GM12878 (cell line): Measurements from ENCODE around the gene TEKT1. TPM values are rescaled to one million over a fixed set of nuclear protein-coding genes. Genes with fewer than 3 reads are reported as not detected.

ENCODE experiments used
- ATAC-seq: fragments of 200-7000 bp; cut with Tn5 transposase; 3 replicates; pipeline ENCODE4 v1.9.1; 2020; ENCODE audit warnings: mild to moderate bottlenecking, moderate library complexity
- BruUV-seq: library from RNA; stranded (reverse); fragments of 400-500 nt; replicated peaks from 2 replicates; lab custom pipeline; 2021; lab: Mats Ljungman, UMichigan
- CTCF ChIA-PET: fragments of 300-600 bp; sonication (Branson Sonifier 250); formaldehyde crosslinking; extraction: SDS; loops from one replicate; lab custom pipeline; 2021; ENCODE audit warnings: inconsistent platforms; lab: Yijun Ruan, JAX
- POLR2A ChIA-PET: fragments of 350-600 bp; formaldehyde crosslinking; extraction: SDS; loops from one replicate; lab custom pipeline; 2021; ENCODE audit warnings: inconsistent platforms; lab: Charles Lee
- RAD21 ChIA-PET: fragments of 300-600 bp; sonication (Branson Sonifier 250); formaldehyde crosslinking; loops from one replicate; lab custom pipeline; 2023; ENCODE audit warnings: antibody characterized with exemption; ENCODE audit not compliant: unreplicated experiment; lab: Charles Lee
- SMC1A ChIA-PET: fragments of 300-600 bp; sonication (Branson Sonifier 250); formaldehyde crosslinking; loops from one replicate; lab custom pipeline; 2023; ENCODE audit not compliant: unreplicated experiment, uncharacterized antibody; lab: Charles Lee
- DNase-seq: peaks from one replicate; pipeline ENCODE4 v3.0.0-alpha.2; 2011; ENCODE audit warnings: low read depth, low spot score
- FAIRE-seq: peaks from 3 replicates; lab custom pipeline; 2011; peaks lifted over from hg19 to GRCh38; lab: Jason Lieb, UNC
- H2AFZ ChIP-seq: 2 replicates; pipeline ENCODE4 v1.6.0; 2011; ENCODE audit warnings: low read depth, low read length, control low read depth; ENCODE audit not compliant: control insufficient read depth
- H3K27ac ChIP-seq: 2 replicates; pipeline ENCODE4 v1.5.1; 2011; ENCODE audit warnings: control low read depth; ENCODE audit not compliant: control insufficient read depth, insufficient read depth
- H3K27me3 ChIP-seq, 2 experiments: replicated peaks in 1 of 2; 2 replicates each; pipeline versions ENCODE4 v1.6.0 to v1.6.1; 2011; ENCODE audit warnings: low read length in 1 of 2; ENCODE audit not compliant: control insufficient read depth in 2 of 2, insufficient read depth in 2 of 2
- H3K36me3 ChIP-seq, 2 experiments: 2 replicates each; pipeline ENCODE4 v1.5.1; 2011; ENCODE audit warnings: low read length in 1 of 2; ENCODE audit not compliant: control insufficient read depth in 2 of 2, insufficient read depth in 2 of 2
- H3K4me1 ChIP-seq: 2 replicates; pipeline ENCODE4 v1.6.1; 2011; ENCODE audit warnings: mild to moderate bottlenecking, low read length, moderate library complexity, mixed read lengths; ENCODE audit not compliant: control insufficient read depth, insufficient read depth
- H3K4me2 ChIP-seq: 2 replicates; pipeline ENCODE4 v1.6.0; 2011; ENCODE audit warnings: control low read depth; ENCODE audit not compliant: control insufficient read depth, insufficient read depth
- H3K4me3 ChIP-seq: fragments of 200-600 bp; sonication (generic); 2 replicates; pipeline ENCODE4 v1.5.1; 2016
- H3K79me2 ChIP-seq: 2 replicates; pipeline ENCODE4 v1.6.0; 2011; ENCODE audit warnings: low read length; ENCODE audit not compliant: control insufficient read depth, insufficient read depth
- H3K9ac ChIP-seq: 2 replicates; pipeline ENCODE4 v1.8.0; 2011; ENCODE audit warnings: low read length, control low read depth, mixed read lengths; ENCODE audit not compliant: control insufficient read depth, insufficient read depth
- H3K9me3 ChIP-seq: replicated peaks from 3 replicates; pipeline ENCODE4 v1.5.1; 2011; ENCODE audit warnings: mild to moderate bottlenecking, low read length; ENCODE audit not compliant: control insufficient read depth, insufficient read depth
- H4K20me1 ChIP-seq: 2 replicates; pipeline ENCODE4 v1.6.0; 2011; ENCODE audit not compliant: control insufficient read depth, insufficient read depth
- CBX5 ChIP-seq: sonication (generic); IDR thresholded peaks from 2 replicates; pipeline ENCODE4 v1.6.1; 2016; ENCODE audit warnings: low read depth, moderate library complexity, mild to moderate bottlenecking, inconsistent platforms
- CHD1 ChIP-seq: IDR thresholded peaks from 2 replicates; pipeline ENCODE4 v1.6.1; 2012; ENCODE audit warnings: low read depth, low read length, improper control_type of control experiment
- CREM ChIP-seq: IDR thresholded peaks from 2 replicates; pipeline ENCODE4 v1.6.1; 2014; ENCODE audit warnings: antibody characterized with exemption, low read depth
- DPF2 ChIP-seq: fragments of 450-650 bp; IDR thresholded peaks from 2 replicates; pipeline ENCODE4 v1.6.1; 2017; ENCODE audit warnings: mild to moderate bottlenecking
- E2F8 ChIP-seq: fragments of 450-650 bp; IDR thresholded peaks from 2 replicates; pipeline ENCODE4 v1.6.1; 2018; ENCODE audit warnings: mild to moderate bottlenecking, low read depth, moderate library complexity; ENCODE audit not compliant: partially characterized antibody
- ELK1 ChIP-seq: IDR thresholded peaks from 2 replicates; pipeline ENCODE4 v1.6.1; 2012; ENCODE audit warnings: low read depth, low read length, improper control_type of control experiment
- HDGF ChIP-seq: fragments of 450-650 bp; IDR thresholded peaks from 2 replicates; pipeline ENCODE4 v1.6.1; 2016; ENCODE audit warnings: antibody characterized with exemption
- JUND ChIP-seq: IDR thresholded peaks from 2 replicates; pipeline ENCODE4 v1.6.1; 2012; ENCODE audit warnings: low read depth, mild to moderate bottlenecking, low read length, improper control_type of control experiment, moderate library complexity
- KLF5 ChIP-seq: fragments of 450-650 bp; IDR thresholded peaks from 2 replicates; pipeline ENCODE4 v1.6.1; 2014; ENCODE audit warnings: mild to moderate bottlenecking; ENCODE audit not compliant: partially characterized antibody
- MEF2B ChIP-seq: fragments of 450-650 bp; IDR thresholded peaks from 2 replicates; pipeline ENCODE4 v1.6.1; 2018; ENCODE audit warnings: mild to moderate bottlenecking, moderate library complexity; ENCODE audit not compliant: partially characterized antibody, poor library complexity, severe bottlenecking
- MTA2 ChIP-seq: fragments of 450-650 bp; IDR thresholded peaks from 2 replicates; pipeline ENCODE4 v1.6.1; 2016; ENCODE audit warnings: low read depth, mild to moderate bottlenecking, moderate library complexity
- PBX3 ChIP-seq: IDR thresholded peaks from 2 replicates; pipeline ENCODE4 v1.6.1; 2011; ENCODE audit warnings: mild to moderate bottlenecking, low read depth, low read length, moderate library complexity; ENCODE audit not compliant: insufficient replicate concordance
- PKNOX1 ChIP-seq: fragments of 450-650 bp; IDR thresholded peaks from 2 replicates; pipeline ENCODE4 v1.6.1; 2016; ENCODE audit warnings: mild to moderate bottlenecking
- SIX5 ChIP-seq: IDR thresholded peaks from 2 replicates; pipeline ENCODE4 v1.6.1; 2011; ENCODE audit warnings: mild to moderate bottlenecking, low read depth, low read length, moderate library complexity; ENCODE audit not compliant: severe bottlenecking
- SPI1 ChIP-seq: IDR thresholded peaks from 2 replicates; pipeline ENCODE4 v1.6.1; 2011; ENCODE audit warnings: low read depth, mild to moderate bottlenecking, low read length, moderate library complexity, borderline replicate concordance; ENCODE audit not compliant: insufficient read depth
- SREBF1 ChIP-seq: IDR thresholded peaks from 2 replicates; pipeline ENCODE4 v1.6.1; 2012; ENCODE audit warnings: mild to moderate bottlenecking, low read length
- SUPT20H ChIP-seq: IDR thresholded peaks from 2 replicates; pipeline ENCODE4 v1.6.1; 2011; ENCODE audit warnings: low read depth, mild to moderate bottlenecking, low read length, moderate library complexity, borderline replicate concordance; ENCODE audit not compliant: control insufficient read depth
- TBL1XR1 ChIP-seq: IDR thresholded peaks from 2 replicates; pipeline ENCODE4 v1.6.1; 2012; ENCODE audit warnings: low read depth, low read length, improper control_type of control experiment
- TCF3 ChIP-seq: IDR thresholded peaks from 2 replicates; pipeline ENCODE4 v1.6.1; 2012; ENCODE audit warnings: low read depth, mild to moderate bottlenecking, low read length, borderline replicate concordance; ENCODE audit not compliant: insufficient read depth
- WGBS: methylation state at CpG from one replicate; pipeline ENCODE4 v1.1.6; 2016; ENCODE audit warnings: low lambda C conversion rate; ENCODE audit not compliant: insufficient replicate concordance, insufficient coverage; ENCODE audit errors: missing lambda C conversion rate; 5-methylcytosine and 5-hydroxymethylcytosine counted together
- in situ Hi-C: fragments of 300-500 bp; cut with MboI; formaldehyde crosslinking; loops from 9 replicates; pipeline ENCODE4 v1.14.3; 2018; ENCODE audit warnings: mixed read lengths
- intact Hi-C: fragments of 100-400 bp; cut with micrococcal nuclease; formaldehyde crosslinking; loops from one replicate; pipeline ENCODE4 v1.14.2; 2022; ENCODE audit not compliant: unreplicated experiment
- polyA plus RNA-seq, 11 experiments: library from polyadenylated mRNA; depleted of rRNA in 4 of 11; unstranded in 6 of 11; stranded (reverse) in 5 of 11; fragments of >200 nt; fragmentation: Nextera tagmentation in 4 of 11; fragmentation: Illumina TruSeq in 1 of 11; extraction: Ambion mirVana in 4 of 11; extraction: Trizol in 1 of 11; gene quantifications; 1 replicate in 1 of 11; 2 replicates in 10 of 11; pipeline versions ENCODE4 v1.2.1 to v1.2.3, GENCODE V29; 2011 to 2016; ENCODE audit warnings: inconsistent platforms in 2 of 11, missing spikeins in 2 of 11, low read depth in 1 of 11
- total RNA-seq, 4 experiments: library from RNA; depleted of rRNA in 3 of 4; stranded (reverse); fragments of >200 nt in 3 of 4; fragmentation: Illumina TruSeq in 1 of 4; extraction: Trizol in 1 of 4; gene quantifications; 2 replicates each; pipeline versions ENCODE4 v1.2.1 to v1.2.3, GENCODE V29; 2013 to 2021

The TEKT1 gene
- total and polyA plus RNA-seq, 10 of the 15 experiments (the other 5 are each of a cell fraction or from before 2014, with no cell fraction given) = not detected

- H4K20me1 ChIP-seq = no peaks in the 10 kb centered on the region
- DNase-seq (no peak), ATAC-seq (no peak), FAIRE-seq (no peak)
- SMC1A ChIA-PET = interaction anchor here (1.8 kb wide), 1 partner anchor 163 kb away, joined by 3 read pairs; no protein-coding TSS in a partner anchor
- 18% methylated on average over 7 of the region's 7 CpGs for WGBS
- no peak overlapping the region for H3K9ac ChIP-seq
- H2AFZ ChIP-seq = no peak overlapping the region
- no peak overlapping the region for H3K4me3 ChIP-seq
- H3K4me2 ChIP-seq = no peak overlapping the region
- in situ Hi-C loops (no loop called here), intact Hi-C loops (no loop called here)
- no peaks in the 10 kb centered on the region for H3K4me1 ChIP-seq
- no peaks in the 10 kb centered on the region for H3K9me3 ChIP-seq
- no peak overlapping the region for H3K27ac ChIP-seq
- H3K79me2 ChIP-seq = no peaks in the 10 kb centered on the region
- RAD21 ChIA-PET = no interaction called here
- H3K27me3 ChIP-seq = peaks cover 7 to 12% of the 10 kb centered on the region in 2 experiments
- POLR2A ChIA-PET = no interaction called here
- BruUV-seq = no TSS peak
- no peak for TF ChIP-seq SPI1
- TF ChIP-seq TBL1XR1 = no peak
- no peak for TF ChIP-seq SREBF1
- no peak for TF ChIP-seq E2F8
- TF ChIP-seq TCF3 = no peak
- TF ChIP-seq CBX5 = no peak
- no peak for TF ChIP-seq SUPT20H
- TF ChIP-seq JUND = no peak
- TF ChIP-seq KLF5 = no peak
- no peak for TF ChIP-seq MTA2
- TF ChIP-seq ELK1 = no peak
- TF ChIP-seq CHD1 = no peak
- TF ChIP-seq HDGF = no peak
- no peak for TF ChIP-seq SIX5
- TF ChIP-seq PBX3 = no peak
- no peak for TF ChIP-seq MEF2B
- TF ChIP-seq DPF2 = no peak
- TF ChIP-seq CREM = no peak
- no peak for TF ChIP-seq PKNOX1
- TF ChIP-seq, all 136 proteins: peak for 0
- CTCF ChIA-PET = interaction anchor here (3.7 kb wide), 1 partner anchor 13 kb away, joined by 23 read pairs; no protein-coding TSS in a partner anchor
- H3K36me3 ChIP-seq = no peaks in the 10 kb centered on the region
Measured at GRCh38 chr17:6830383-6830986, 1.0 kb downstream of the TEKT1 start.
